OCI-LY7 (cell line): ENCODE results near the gene PA2G4.

Experiments used
- EZH2phosphoT487 ChIP-seq: fragments of 200-600 bp; sonication (generic); IDR thresholded peaks from 2 replicates; pipeline ENCODE4 v1.6.1; 2018; ENCODE audit warnings: low read depth, borderline replicate concordance, mild to moderate bottlenecking, mixed run types, antibody characterized with exemption, low read length, moderate library complexity, mixed read lengths
- TF ChIP-seq, protein P1 (sequence below): fragments of 200-600 bp; sonication (generic); conservative IDR thresholded peaks from 2 replicates; pipeline ENCODE4 v1.5.1; 2014; ENCODE audit warnings: mild to moderate bottlenecking, antibody characterized with exemption, low read length, moderate library complexity, mixed read lengths

GRCh38 chr12:56115329-56115728 is 11.0 kb downstream of the PA2G4 start:
- TF ChIP-seq, protein P1, sequence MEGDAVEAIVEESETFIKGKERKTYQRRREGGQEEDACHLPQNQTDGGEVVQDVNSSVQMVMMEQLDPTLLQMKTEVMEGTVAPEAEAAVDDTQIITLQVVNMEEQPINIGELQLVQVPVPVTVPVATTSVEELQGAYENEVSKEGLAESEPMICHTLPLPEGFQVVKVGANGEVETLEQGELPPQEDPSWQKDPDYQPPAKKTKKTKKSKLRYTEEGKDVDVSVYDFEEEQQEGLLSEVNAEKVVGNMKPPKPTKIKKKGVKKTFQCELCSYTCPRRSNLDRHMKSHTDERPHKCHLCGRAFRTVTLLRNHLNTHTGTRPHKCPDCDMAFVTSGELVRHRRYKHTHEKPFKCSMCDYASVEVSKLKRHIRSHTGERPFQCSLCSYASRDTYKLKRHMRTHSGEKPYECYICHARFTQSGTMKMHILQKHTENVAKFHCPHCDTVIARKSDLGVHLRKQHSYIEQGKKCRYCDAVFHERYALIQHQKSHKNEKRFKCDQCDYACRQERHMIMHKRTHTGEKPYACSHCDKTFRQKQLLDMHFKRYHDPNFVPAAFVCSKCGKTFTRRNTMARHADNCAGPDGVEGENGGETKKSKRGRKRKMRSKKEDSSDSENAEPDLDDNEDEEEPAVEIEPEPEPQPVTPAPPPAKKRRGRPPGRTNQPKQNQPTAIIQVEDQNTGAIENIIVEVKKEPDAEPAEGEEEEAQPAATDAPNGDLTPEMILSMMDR = no peak
- no peak for TF ChIP-seq EZH2phosphoT487
